ENCODE data around the gene CLCN6. TPM values are rescaled to one million over a fixed set of nuclear protein-coding genes. Genes with fewer than 3 reads are reported as not detected.

The CLCN6 gene
- total and polyA plus RNA-seq, 4 donors, result 5.0 to 9.0 (median 6.5) TPM

DNA sequence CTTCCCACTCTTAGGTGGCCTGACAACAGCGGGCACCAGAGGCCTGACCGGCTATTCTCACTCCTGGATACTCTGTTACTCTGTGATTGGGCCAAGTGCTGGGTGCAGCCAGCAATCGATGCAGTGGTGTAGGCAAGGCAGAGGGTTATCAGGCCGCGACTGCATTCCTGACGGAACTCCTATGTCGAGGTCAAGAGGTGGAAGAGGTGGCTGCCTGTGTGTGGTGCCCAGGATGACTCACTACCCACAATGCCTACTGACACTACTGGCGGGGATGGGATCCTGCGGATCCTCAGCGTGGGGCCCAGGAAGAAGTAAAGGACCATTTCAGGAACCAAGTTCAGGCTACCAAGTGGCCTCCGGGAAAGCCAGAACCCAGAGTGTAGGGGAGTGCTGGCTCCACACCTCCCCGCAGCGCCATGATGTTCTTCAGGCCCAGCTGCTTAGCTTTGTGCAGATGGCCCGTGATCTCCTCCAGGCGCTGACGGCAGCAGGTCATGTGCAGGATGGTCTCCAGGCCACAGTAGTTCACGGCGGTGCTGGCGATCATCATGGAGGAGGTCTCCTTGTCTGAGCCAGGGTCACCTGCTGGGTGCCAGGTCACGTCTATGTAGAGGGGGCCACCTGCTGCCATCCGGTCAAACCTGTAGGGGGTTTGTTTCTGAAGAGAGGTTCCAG, 5.1 kb upstream of the CLCN6 start:
- H3K4me1 ChIP-seq (ENCODE audit: control insufficient read depth in 4 of 4, insufficient read depth in 4 of 4, low read length in 3 of 4), result peaks cover 7 to 34% (median 24%) of the 10 kb centered on the region in 4 donors
- no peaks in the 10 kb centered on the region for H3K9me3 ChIP-seq (ENCODE audit: control insufficient read depth in 4 of 4, low read length in 3 of 4)
- peaks cover 6 to 29% (median 22%) of the 10 kb centered on the region in 4 donors for H3K36me3 ChIP-seq (ENCODE audit: control insufficient read depth in 4 of 4, insufficient read depth in 3 of 4, low read depth in 1 of 4, low read length in 3 of 4)
- peak overlapping the region; percentile 15 to 44 for H3K27ac ChIP-seq (ENCODE audit: low read depth in 1 of 2, low read length in 2 of 2)
- H3K4me3 ChIP-seq (ENCODE audit: low read depth in 1 of 3, low read length in 3 of 3), result no peak overlapping the region
- WGBS, result 81% methylated on average over 21 of the region's 21 CpGs
- TF ChIP-seq FOXA1 (IDR thresholded peaks at IDR 0.05) (no peak), HNF4A (conservative IDR thresholded peaks at IDR 0.05) (peak in 1 of 2 donors; percentile 49), FOXA2 (IDR thresholded peaks at IDR 0.05) (no peak), RXRA (IDR thresholded peaks at IDR 0.05) (peak in 1 of 2 donors; percentile 78), NR2F2 (IDR thresholded peaks at IDR 0.05) (peak; percentile 47), JUND (IDR thresholded peaks at IDR 0.05) (peak; percentile 36 to 86)
- no peak for DNase-seq (ENCODE audit: low spot score)
- no peaks in the 10 kb centered on the region for H3K27me3 ChIP-seq (ENCODE audit: control insufficient read depth in 4 of 4, insufficient read depth in 4 of 4, low read length in 3 of 4)
- no peak overlapping the region for H3K9ac ChIP-seq (ENCODE audit: low read depth in 1 of 2, low read length in 2 of 2)

DNA sequence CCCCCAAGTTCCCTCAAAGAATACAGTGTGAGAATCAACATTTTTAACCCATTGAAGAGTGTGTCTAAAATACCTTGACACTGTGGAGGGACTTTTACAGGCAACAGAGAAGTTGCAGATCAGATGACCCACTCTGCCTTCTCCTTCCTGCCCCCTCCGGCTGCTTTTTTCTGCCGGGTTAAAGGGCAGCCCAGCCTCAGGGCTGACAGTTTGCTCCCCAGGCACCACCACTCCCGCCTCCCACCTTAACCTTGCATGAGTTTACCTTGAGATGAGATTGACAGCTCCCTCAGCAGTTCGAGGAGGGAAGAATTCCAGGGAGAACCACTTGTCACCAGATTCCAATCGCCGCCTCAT, 3.4 kb upstream of the CLCN6 start:
- TF ChIP-seq RXRA (IDR thresholded peaks at IDR 0.05), result no peak
- peak in 1 of 2 donors; percentile 49 for TF ChIP-seq GABPA (IDR thresholded peaks at IDR 0.05 in 1 of 2, conservative IDR thresholded peaks at IDR 0.05 in 1 of 2)
- TF ChIP-seq, protein P1, sequence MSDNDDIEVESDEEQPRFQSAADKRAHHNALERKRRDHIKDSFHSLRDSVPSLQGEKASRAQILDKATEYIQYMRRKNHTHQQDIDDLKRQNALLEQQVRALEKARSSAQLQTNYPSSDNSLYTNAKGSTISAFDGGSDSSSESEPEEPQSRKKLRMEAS (IDR thresholded peaks at IDR 0.05), result no peak
- peak in 1 of 2 donors; percentile 8 for TF ChIP-seq RAD21 (IDR thresholded peaks at IDR 0.05)
- no peak for TF ChIP-seq EGR1 (IDR thresholded peaks at IDR 0.05; ENCODE audit: low read depth in 2 of 2)
- TF ChIP-seq HNF4A (conservative IDR thresholded peaks at IDR 0.05), result no peak
- TF ChIP-seq JUND (IDR thresholded peaks at IDR 0.05), result no peak
- no peak for TF ChIP-seq HNF4G (IDR thresholded peaks at IDR 0.05)
- no peak for TF ChIP-seq ZBTB33 (IDR thresholded peaks at IDR 0.05)
- no peak for TF ChIP-seq SP1 (IDR thresholded peaks at IDR 0.05)
- TF ChIP-seq NR2F2 (IDR thresholded peaks at IDR 0.05), result peak; percentile 48
- no peak for TF ChIP-seq FOXA1 (IDR thresholded peaks at IDR 0.05)
- Histone ChIP-seq H3K27me3 (ENCODE audit: control insufficient read depth in 4 of 4, insufficient read depth in 4 of 4, low read length in 3 of 4) (no peaks in the 10 kb centered on the region), H3K36me3 (ENCODE audit: control insufficient read depth in 4 of 4, insufficient read depth in 3 of 4, low read depth in 1 of 4, low read length in 3 of 4) (peaks cover 4 to 24% (median 17%) of the 10 kb centered on the region in 4 donors), H3K9ac (ENCODE audit: low read depth in 1 of 2, low read length in 2 of 2) (peak overlapping the region; percentile 48 to 55), H3K4me1 (ENCODE audit: control insufficient read depth in 4 of 4, insufficient read depth in 4 of 4, low read length in 3 of 4) (peaks cover 7 to 46% (median 35%) of the 10 kb centered on the region in 4 donors), H3K9me3 (ENCODE audit: control insufficient read depth in 4 of 4, low read length in 3 of 4) (no peaks in the 10 kb centered on the region), H3K27ac (ENCODE audit: low read depth in 1 of 2, low read length in 2 of 2) (peak overlapping the region; percentile 97 to 98), H3K4me3 (ENCODE audit: low read depth in 1 of 3, low read length in 3 of 3) (peak overlapping the region in 2 of 3 donors; percentile 36 to 39)
- WGBS, result 46% methylated on average over 6 of the region's 6 CpGs
- DNase-seq (ENCODE audit: low spot score), result no peak

DNA sequence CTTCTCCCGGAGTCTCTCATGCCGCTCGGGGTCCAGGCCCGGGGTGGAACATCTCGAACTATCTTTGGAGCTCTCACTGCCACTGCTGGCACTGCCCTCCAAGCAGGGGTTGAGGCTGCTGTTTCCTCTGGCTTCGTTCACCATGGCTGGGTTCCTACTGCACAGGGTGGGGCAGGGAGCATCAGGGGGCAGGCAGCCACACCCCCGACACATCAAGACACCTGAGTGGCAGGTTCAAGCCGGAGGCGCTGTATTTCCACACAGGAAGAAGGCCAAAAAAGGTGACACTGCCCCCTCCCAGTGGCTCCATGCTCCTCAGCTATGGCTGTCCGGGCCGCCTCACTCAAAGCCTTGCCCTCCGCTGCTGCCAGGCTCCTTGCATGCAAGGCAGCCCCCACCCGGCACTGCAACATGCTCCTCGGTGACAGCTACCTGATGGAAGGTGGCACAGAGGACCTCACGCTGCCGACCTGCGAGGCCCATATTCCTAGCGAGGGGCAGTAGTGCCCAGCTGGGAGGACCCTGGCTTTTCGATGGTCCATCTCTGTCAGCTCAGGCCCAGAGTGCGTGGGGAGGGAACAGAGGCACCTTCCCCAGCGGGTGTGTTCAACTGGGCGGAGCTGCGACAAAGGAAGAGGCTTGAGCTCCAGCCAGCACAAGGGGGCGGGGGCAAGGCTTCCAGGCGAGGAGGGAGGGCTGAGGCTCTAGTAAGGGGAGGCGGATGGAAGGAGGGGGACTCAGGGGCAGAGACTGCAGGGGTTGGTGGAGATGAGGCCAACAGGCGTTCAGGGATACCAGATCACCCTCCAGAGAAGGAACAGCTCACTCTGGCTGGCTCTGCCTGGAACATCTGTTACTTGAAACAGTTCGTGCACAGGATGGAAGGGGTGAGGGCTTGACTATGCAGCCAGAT, 2.8 kb upstream of the CLCN6 start:
- Histone ChIP-seq H3K4me1 (ENCODE audit: control insufficient read depth in 4 of 4, insufficient read depth in 4 of 4, low read length in 3 of 4) (peaks cover 7 to 53% (median 41%) of the 10 kb centered on the region in 4 donors), H3K36me3 (ENCODE audit: control insufficient read depth in 4 of 4, insufficient read depth in 3 of 4, low read depth in 1 of 4, low read length in 3 of 4) (peaks cover 4 to 23% (median 16%) of the 10 kb centered on the region in 4 donors), H3K27me3 (ENCODE audit: control insufficient read depth in 4 of 4, insufficient read depth in 4 of 4, low read length in 3 of 4) (no peaks in the 10 kb centered on the region), H3K4me3 (ENCODE audit: low read depth in 1 of 3, low read length in 3 of 3) (peak overlapping the region; percentile 36 to 39 (median 36)), H3K9ac (ENCODE audit: low read depth in 1 of 2, low read length in 2 of 2) (peak overlapping the region; percentile 48 to 56), H3K9me3 (ENCODE audit: control insufficient read depth in 4 of 4, low read length in 3 of 4) (no peaks in the 10 kb centered on the region), H3K27ac (ENCODE audit: low read depth in 1 of 2, low read length in 2 of 2) (peak overlapping the region; percentile 97 to 98)
- TF ChIP-seq ZBTB33 (IDR thresholded peaks at IDR 0.05), result no peak
- TF ChIP-seq GABPA (IDR thresholded peaks at IDR 0.05 in 1 of 2, conservative IDR thresholded peaks at IDR 0.05 in 1 of 2), result no peak
- no peak for TF ChIP-seq FOXA2 (IDR thresholded peaks at IDR 0.05)
- TF ChIP-seq, protein P2, sequence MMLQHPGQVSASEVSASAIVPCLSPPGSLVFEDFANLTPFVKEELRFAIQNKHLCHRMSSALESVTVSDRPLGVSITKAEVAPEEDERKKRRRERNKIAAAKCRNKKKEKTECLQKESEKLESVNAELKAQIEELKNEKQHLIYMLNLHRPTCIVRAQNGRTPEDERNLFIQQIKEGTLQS (IDR thresholded peaks at IDR 0.05), result no peak
- TF ChIP-seq RAD21 (IDR thresholded peaks at IDR 0.05), result peak in 1 of 2 donors; percentile 48
- TF ChIP-seq SP1 (IDR thresholded peaks at IDR 0.05), result peak; percentile 41
- 39% methylated on average over 28 of the region's 28 CpGs for WGBS
- DNase-seq (ENCODE audit: low spot score), result peak; percentile 82

Measured in liver (tissue), 9 donors.